A549 (cell line): Measurements from ENCODE around the gene RAI14. TPM values are rescaled to one million over a fixed set of nuclear protein-coding genes. Genes with fewer than 3 reads are reported as not detected.
A peak's percentile ranks its signal among the peaks of the same experiment; 100 is the strongest.

Experiments used
- ATAC-seq, 2 experiments: fragments of 200-7000 bp in 1 of 2; fragments of >200 bp in 1 of 2; cut with Nextera tagmentation in 1 of 2; cut with Tn5 transposase in 1 of 2; 3 replicates each; pipeline versions ENCODE4 v1.8.0 to v1.9.1; 2018 to 2020; ENCODE audit warnings: mild to moderate bottlenecking in 1 of 2, moderate library complexity in 1 of 2
- CTCF ChIA-PET: fragments of 300-600 bp; sonication (Branson Sonifier 250); formaldehyde crosslinking; extraction: SDS; loops from one replicate; lab custom pipeline; 2021; ENCODE audit warnings: antibody characterized with exemption, inconsistent platforms; lab: Yijun Ruan, JAX
- POLR2A ChIA-PET: fragments of 350-600 bp; formaldehyde crosslinking; extraction: SDS; loops from one replicate; lab custom pipeline; 2021; ENCODE audit warnings: antibody characterized with exemption, inconsistent platforms; lab: Yijun Ruan, JAX
- DNase-seq, 2 experiments: peaks; one replicate each; pipeline versions ENCODE4 v3.0.0 to v3.0.0-alpha.2; 2011 to 2016; ENCODE audit warnings: low read depth in 1 of 2, low spot score in 1 of 2
- FAIRE-seq: peaks from 2 replicates; lab custom pipeline; 2011; peaks lifted over from hg19 to GRCh38; lab: Jason Lieb, UNC
- H3K27ac ChIP-seq, 2 experiments: fragments of >200 bp; sonication (Bioruptor Twin); formaldehyde crosslinking; 3 replicates each; pipeline ENCODE4 v1.5.1; 2016 to 2017
- H3K4me1 ChIP-seq: fragments of >200 bp; sonication (Bioruptor Twin); formaldehyde crosslinking; 3 replicates; pipeline ENCODE4 v1.6.1; 2016
- H3K4me2 ChIP-seq: fragments of >200 bp; sonication (Bioruptor Twin); formaldehyde crosslinking; 3 replicates; pipeline ENCODE4 v1.6.1; 2016
- H3K4me3 ChIP-seq: fragments of >200 bp; sonication (Bioruptor Twin); formaldehyde crosslinking; 3 replicates; pipeline ENCODE4 v1.5.1; 2016
- H3K9me3 ChIP-seq: fragments of >200 bp; sonication (Bioruptor Twin); formaldehyde crosslinking; 3 replicates; pipeline ENCODE4 v1.6.1; 2016
- CBX2 ChIP-seq: fragments of 200-600 bp; sonication (generic); IDR thresholded peaks from 2 replicates; pipeline ENCODE4 v1.6.1; 2016; ENCODE audit warnings: low read depth, mild to moderate bottlenecking, borderline replicate concordance
- CBX8 ChIP-seq: fragments of 200-600 bp; sonication (generic); IDR thresholded peaks from 2 replicates; pipeline ENCODE4 v1.6.1; 2016
- CEBPB ChIP-seq, 2 experiments: fragments of >200 bp in 1 of 2; sonication (Bioruptor Twin) in 1 of 2; formaldehyde crosslinking in 1 of 2; IDR thresholded peaks; 2 replicates each; pipeline ENCODE4 v1.6.1; 2012 to 2016
- ELK1 ChIP-seq: fragments of 150-350 bp; IDR thresholded peaks from 2 replicates; pipeline ENCODE4 v1.6.1; 2014; ENCODE audit warnings: low read depth, mild to moderate bottlenecking, low read length
- HDAC2 ChIP-seq: fragments of 200-600 bp; sonication (generic); IDR thresholded peaks from 2 replicates; pipeline ENCODE4 v1.6.1; 2016
- HOXA7 ChIP-seq: fragments of 250-450 bp; sonication (Bioruptor Pico); IDR thresholded peaks from 2 replicates; pipeline ENCODE4 v1.5.0; 2020; ENCODE audit warnings: mild to moderate bottlenecking, moderate library complexity
- HOXB13 ChIP-seq: fragments of 250-450 bp; sonication (Bioruptor Pico); IDR thresholded peaks from 2 replicates; pipeline ENCODE4 v1.5.0; 2020; ENCODE audit warnings: low read depth, mild to moderate bottlenecking, moderate library complexity
- JUN ChIP-seq, 2 experiments: fragments of >200 bp; sonication (Bioruptor Twin); formaldehyde crosslinking; IDR thresholded peaks; 2 replicates in 1 of 2; 3 replicates in 1 of 2; pipeline ENCODE4 v1.6.1; 2016 to 2017
- MYC ChIP-seq: IDR thresholded peaks from 2 replicates; pipeline ENCODE4 v1.6.1; 2012; ENCODE audit warnings: mild to moderate bottlenecking, inconsistent platforms, low read length, improper control_type of control experiment, borderline replicate concordance
- NPAS2 ChIP-seq: fragments of 250-450 bp; sonication (Bioruptor Pico); IDR thresholded peaks from 2 replicates; pipeline ENCODE4 v1.8.0; 2022; ENCODE audit warnings: mild to moderate bottlenecking, moderate library complexity, borderline replicate concordance
- POLR2AphosphoS2 ChIP-seq: conservative IDR thresholded peaks from 2 replicates; pipeline ENCODE4 v1.6.1; 2012; ENCODE audit warnings: low read length, improper control_type of control experiment, inconsistent platforms
- RAD21 ChIP-seq, 2 experiments: fragments of >200 bp in 1 of 2; sonication (Bioruptor Twin) in 1 of 2; formaldehyde crosslinking in 1 of 2; IDR thresholded peaks in 1 of 2; conservative IDR thresholded peaks in 1 of 2; 2 replicates in 1 of 2; 3 replicates in 1 of 2; pipeline ENCODE4 v1.6.1; 2012 to 2018; ENCODE audit warnings: inconsistent platforms in 1 of 2
- TFCP2L1 ChIP-seq: fragments of 250-450 bp; sonication (Bioruptor Pico); IDR thresholded peaks from 2 replicates; pipeline ENCODE4 v1.5.0; 2021; ENCODE audit warnings: mild to moderate bottlenecking
- ZFP36 ChIP-seq: fragments of 450-650 bp; IDR thresholded peaks from 2 replicates; pipeline ENCODE4 v1.6.1; 2014; ENCODE audit warnings: borderline replicate concordance; ENCODE audit not compliant: partially characterized antibody
- WGBS: methylation state at CpG from one replicate; pipeline ENCODE4 v1.1.6; 2017; ENCODE audit errors: missing lambda C conversion rate; 5-methylcytosine and 5-hydroxymethylcytosine counted together
- polyA plus RNA-seq, 4 experiments: library from polyadenylated mRNA; depleted of rRNA in 3 of 4; stranded (reverse); fragments of >200 nt; fragmentation: RNase III in 1 of 4; extraction: RNeasy Plus Mini Kit Qiagen cat#74134 plus additional on column Dnase treatment in 1 of 4; gene quantifications; 2 replicates in 3 of 4; 3 replicates in 1 of 4; pipeline ENCODE4 v1.2.3, GENCODE V29; 2011 to 2017
- TF ChIP-seq, protein P1 (sequence below): IDR thresholded peaks from 2 replicates; pipeline ENCODE4 v1.6.1; 2012; ENCODE audit warnings: low read depth, borderline replicate concordance
- TF ChIP-seq, protein P2 (sequence below): fragments of >200 bp; sonication (Bioruptor Twin); formaldehyde crosslinking; IDR thresholded peaks from 2 replicates; pipeline ENCODE4 v1.6.1; 2016
- TF ChIP-seq, protein P3 (sequence below): fragments of >200 bp; sonication (Bioruptor Twin); formaldehyde crosslinking; IDR thresholded peaks from 3 replicates; pipeline ENCODE4 v1.6.1; 2016

RAI14 gene
- polyA plus RNA-seq, 2 of the 4 experiments (the other 2 are of a cell fraction) = 71.9 to 97.7 TPM

DNA sequence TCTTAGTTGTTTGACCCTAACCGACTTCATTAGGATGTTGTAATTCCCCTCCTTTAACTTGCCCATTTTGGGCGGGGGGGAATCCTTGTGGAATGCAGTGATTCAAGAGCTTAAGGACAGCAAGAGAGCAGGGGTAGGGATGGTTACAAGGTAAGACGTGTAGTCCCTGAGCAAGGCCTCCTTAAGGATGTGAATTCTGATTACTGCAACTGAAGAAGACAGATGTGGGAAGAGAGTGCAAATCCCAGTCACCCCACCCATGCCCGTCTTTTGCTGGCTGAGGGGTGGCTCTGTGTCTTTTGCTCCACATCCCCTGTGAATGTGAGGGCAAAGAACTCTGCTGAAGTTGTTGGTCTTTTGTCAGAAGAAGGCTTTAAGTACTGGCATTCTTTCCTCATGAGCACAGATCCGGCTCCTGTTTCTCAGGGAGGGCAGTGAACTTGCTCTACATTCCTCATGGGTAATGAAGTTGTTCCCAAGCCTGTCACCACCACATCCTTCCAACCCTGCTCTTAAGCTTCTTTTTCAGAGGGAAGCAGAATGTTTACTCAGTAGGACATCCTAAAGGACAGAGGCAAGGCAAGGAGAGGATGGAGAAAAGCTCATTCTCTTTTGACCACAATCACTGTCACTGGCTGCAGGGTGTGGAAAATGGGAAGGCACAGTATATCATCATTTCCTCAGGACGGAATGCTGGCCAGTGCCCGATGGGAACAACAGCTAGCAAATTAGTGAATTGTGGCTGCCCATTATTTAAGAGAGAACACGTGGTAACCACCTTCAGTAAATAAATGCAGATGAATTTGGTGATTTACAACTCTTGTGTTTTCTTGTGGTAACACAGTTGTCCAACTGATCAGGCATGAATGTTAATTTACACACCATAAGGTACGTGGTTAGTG, 61.5 kb downstream of the RAI14 start:
- POLR2A ChIA-PET = no interaction called here
- ATAC-seq (peak in 1 of 2 experiments; percentile 68; a peak in 3 of 6 replicates), FAIRE-seq (no peak), DNase-seq (peak in 1 of 2 experiments; percentile 47)
- Histone ChIP-seq H3K4me1 (peaks cover 32% of the 10 kb centered on the region), H3K4me2 (peak overlapping the region; percentile 28; the same call in 2 of the 3 replicates), H3K9me3 (no peaks in the 10 kb centered on the region), H3K27ac (peak overlapping the region in 1 of 2 experiments; percentile 52; a peak in 2 of 6 replicates), H3K4me3 (no peak overlapping the region)
- CTCF ChIA-PET = interaction anchor here (1.0 to 2.7 kb wide), 5 partner anchors 10 to 231 kb away, joined by 3 to 10 read pairs (median 7); no protein-coding TSS in a partner anchor
- TF ChIP-seq CEBPB (IDR thresholded peaks at IDR 0.05) = no peak
- WGBS = 61% methylated on average over 9 of the region's 9 CpGs

DNA sequence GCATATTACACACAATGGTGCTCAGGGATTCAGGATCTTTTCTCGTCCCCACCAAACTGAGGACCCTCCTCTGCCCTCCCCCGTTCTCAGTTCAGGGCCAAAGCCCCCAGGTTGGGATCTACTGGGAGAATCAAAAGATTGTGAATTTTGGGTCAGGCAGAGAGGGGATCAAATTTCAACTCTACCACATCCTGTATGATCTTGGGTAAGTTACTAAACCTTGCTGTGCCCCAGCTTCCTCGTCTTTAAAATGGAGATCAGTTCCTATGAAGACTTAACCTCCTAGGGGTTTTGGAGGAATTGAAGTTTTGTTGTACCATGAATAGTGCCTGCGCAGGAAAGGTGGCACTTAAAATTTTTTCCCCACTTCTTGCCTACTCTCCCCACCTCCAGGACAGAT, 62.4 kb downstream of the RAI14 start:
- ChIA-PET CTCF (interaction anchor here (1.2 to 2.7 kb wide), 5 partner anchors 17 to 232 kb away, joined by 3 to 10 read pairs (median 7); no protein-coding TSS in a partner anchor), POLR2A (no interaction called here)
- Histone ChIP-seq H3K4me3 (no peak overlapping the region), H3K4me2 (no peak overlapping the region), H3K27ac (no peak overlapping the region), H3K4me1 (peaks cover 32% of the 10 kb centered on the region), H3K9me3 (no peaks in the 10 kb centered on the region)
- ATAC-seq = no peak
- 92% methylated on average over 4 of the region's 4 CpGs for WGBS
- FAIRE-seq = no peak
- no peak for DNase-seq
- TF ChIP-seq, protein P1, sequence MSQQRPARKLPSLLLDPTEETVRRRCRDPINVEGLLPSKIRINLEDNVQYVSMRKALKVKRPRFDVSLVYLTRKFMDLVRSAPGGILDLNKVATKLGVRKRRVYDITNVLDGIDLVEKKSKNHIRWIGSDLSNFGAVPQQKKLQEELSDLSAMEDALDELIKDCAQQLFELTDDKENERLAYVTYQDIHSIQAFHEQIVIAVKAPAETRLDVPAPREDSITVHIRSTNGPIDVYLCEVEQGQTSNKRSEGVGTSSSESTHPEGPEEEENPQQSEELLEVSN = no peak
- no peak for TF ChIP-seq NPAS2
- TF ChIP-seq CBX8 = no peak
- TF ChIP-seq RAD21 (conservative IDR thresholded peaks at IDR 0.05 in 1 of 2, IDR thresholded peaks at IDR 0.05 in 1 of 2) = no peak
- TF ChIP-seq POLR2AphosphoS2 = no peak
- no peak for TF ChIP-seq ELK1
- TF ChIP-seq HOXB13 (CRISPR knock-in tag) = no peak
- TF ChIP-seq, protein P2, sequence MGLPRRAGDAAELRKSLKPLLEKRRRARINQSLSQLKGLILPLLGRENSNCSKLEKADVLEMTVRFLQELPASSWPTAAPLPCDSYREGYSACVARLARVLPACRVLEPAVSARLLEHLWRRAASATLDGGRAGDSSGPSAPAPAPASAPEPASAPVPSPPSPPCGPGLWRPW = no peak
- no peak for TF ChIP-seq TFCP2L1 (CRISPR knock-in tag)
- TF ChIP-seq, protein P3, sequence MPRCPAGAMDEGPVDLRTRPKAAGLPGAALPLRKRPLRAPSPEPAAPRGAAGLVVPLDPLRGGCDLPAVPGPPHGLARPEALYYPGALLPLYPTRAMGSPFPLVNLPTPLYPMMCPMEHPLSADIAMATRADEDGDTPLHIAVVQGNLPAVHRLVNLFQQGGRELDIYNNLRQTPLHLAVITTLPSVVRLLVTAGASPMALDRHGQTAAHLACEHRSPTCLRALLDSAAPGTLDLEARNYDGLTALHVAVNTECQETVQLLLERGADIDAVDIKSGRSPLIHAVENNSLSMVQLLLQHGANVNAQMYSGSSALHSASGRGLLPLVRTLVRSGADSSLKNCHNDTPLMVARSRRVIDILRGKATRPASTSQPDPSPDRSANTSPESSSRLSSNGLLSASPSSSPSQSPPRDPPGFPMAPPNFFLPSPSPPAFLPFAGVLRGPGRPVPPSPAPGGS = no peak
- no peak for TF ChIP-seq MYC
- no peak for TF ChIP-seq JUN (IDR thresholded peaks at IDR 0.05)

DNA sequence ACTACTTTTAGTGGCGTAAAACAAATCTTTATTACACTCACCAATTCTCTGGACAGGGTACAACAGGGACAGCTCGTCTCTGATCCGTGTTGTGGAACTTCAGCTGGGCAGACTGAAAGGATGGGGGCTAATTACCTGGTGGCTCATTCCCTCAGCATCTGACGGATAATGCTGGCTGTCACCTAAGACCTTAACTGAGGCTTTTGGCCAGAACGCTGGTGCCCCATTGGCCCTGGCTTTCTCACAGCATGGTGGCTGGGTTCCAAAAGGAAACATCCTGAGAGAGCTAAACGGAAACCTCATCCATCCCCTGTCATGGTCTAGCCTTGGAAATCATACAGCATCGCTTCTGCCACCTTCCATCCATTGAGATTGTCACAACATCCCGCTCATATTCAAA, 62.9 kb downstream of the RAI14 start:
- POLR2A ChIA-PET = no interaction called here
- H3K4me2 ChIP-seq = no peak overlapping the region
- FAIRE-seq (no peak), DNase-seq (no peak), ATAC-seq (no peak)
- H3K4me3 ChIP-seq = no peak overlapping the region
- WGBS = 95% methylated on average over 8 of the region's 8 CpGs
- TF ChIP-seq CBX2 = no peak
- TF ChIP-seq HOXA7 (CRISPR knock-in tag) = no peak
- no peak for TF ChIP-seq ZFP36
- TF ChIP-seq HDAC2 = no peak
- TF ChIP-seq, protein P1 = no peak
- no peak overlapping the region for H3K27ac ChIP-seq
- H3K4me1 ChIP-seq = peaks cover 32% of the 10 kb centered on the region
- CTCF ChIA-PET = interaction anchor here (1.3 to 2.7 kb wide), 4 partner anchors 16 to 196 kb away, joined by 3 to 10 read pairs (median 8); no protein-coding TSS in a partner anchor
- H3K9me3 ChIP-seq = no peaks in the 10 kb centered on the region
